HG03066 (cell line): ENCODE measurements around the gene ZNF528.

Source experiments
- ATAC-seq: cut with Tn5 transposase; IDR thresholded peaks from one replicate; pipeline ENCODE4 v1.9.1; 2021; ENCODE audit warnings: low read depth; ENCODE audit not compliant: unreplicated experiment

The ZNF528 gene

DNA sequence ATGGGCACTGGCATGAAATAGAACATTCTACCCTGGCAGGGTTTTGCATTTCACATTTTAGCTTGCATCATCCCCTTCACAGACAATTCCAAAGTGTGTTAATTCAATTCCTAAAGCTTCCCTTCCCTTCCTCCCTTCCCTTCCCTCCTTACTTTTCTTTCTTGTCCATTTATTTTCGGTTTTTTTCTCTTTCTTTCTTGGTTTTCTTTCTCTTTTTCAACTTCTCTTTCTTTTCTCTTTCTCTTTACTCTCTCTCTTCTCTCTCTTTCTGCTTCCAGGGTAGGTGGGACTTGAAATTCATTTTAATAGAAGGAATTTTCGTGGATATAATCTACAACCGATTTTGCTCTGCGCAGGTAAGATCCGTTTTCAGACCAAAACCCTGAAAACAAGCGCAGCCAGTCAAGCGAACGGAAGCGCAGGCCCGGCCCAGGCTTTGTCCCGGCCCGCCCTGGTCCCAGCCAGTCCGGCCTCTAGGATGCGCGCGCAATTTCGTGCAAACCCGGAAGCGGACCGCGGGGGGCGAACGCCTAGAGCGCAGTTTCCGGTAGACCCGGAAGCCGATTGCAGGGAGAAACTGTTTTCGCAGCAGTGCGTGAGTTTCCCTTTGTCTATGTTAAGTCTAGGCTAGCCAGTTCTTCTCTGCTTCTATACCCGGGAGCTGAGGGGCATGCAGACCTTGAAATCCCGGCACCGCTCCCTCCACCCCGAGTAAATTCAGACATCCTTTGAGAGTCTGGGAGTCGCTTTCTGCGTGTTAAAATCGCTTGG, at the start of gene ZNF528:
Gene ZNF528, plus strand, starts transcription at position 540 of the 771 bp plus-strand sequence. CDS start 4,165 bp downstream, outside the sequence.
- no peak for ATAC-seq

DNA sequence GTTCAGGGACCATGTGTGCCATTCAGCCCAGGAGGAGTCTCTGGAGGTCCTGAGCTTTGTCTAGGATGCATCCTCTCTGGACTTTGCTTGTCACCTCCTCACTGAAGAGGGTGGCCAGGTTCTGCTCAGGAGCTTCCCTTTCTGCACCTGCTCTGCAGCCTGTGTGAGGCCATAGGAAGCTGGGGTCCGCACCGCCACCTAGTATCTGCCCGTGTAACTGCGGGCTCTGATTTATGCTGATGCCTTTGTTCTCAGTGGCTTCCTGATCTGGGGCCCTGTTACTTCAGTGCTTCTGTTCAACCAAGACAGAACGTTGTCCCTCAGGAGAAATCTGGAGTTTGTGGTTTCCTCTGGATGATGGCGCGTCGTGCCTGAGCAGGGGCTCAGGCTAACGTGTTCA, 46.1 kb upstream of the ZNF528 start:
- ATAC-seq = no peak

DNA sequence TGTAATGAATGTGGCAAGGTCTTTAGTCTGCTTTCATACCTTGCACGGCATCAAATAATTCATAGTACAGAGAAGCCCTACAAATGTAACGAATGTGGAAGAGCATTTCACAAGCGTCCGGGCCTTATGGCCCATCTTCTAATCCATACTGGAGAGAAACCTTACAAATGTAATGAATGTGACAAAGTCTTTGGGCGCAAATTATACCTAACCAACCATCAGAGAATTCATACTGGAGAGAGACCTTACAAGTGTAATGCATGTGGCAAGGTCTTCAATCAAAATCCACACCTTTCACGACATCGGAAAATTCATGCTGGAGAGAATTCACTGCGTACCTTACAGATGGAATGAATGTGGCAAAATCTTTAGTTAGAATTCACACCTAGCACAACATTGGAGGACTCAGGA, 31.2 kb upstream of the ZNF528 start:
- ATAC-seq = no peak

DNA sequence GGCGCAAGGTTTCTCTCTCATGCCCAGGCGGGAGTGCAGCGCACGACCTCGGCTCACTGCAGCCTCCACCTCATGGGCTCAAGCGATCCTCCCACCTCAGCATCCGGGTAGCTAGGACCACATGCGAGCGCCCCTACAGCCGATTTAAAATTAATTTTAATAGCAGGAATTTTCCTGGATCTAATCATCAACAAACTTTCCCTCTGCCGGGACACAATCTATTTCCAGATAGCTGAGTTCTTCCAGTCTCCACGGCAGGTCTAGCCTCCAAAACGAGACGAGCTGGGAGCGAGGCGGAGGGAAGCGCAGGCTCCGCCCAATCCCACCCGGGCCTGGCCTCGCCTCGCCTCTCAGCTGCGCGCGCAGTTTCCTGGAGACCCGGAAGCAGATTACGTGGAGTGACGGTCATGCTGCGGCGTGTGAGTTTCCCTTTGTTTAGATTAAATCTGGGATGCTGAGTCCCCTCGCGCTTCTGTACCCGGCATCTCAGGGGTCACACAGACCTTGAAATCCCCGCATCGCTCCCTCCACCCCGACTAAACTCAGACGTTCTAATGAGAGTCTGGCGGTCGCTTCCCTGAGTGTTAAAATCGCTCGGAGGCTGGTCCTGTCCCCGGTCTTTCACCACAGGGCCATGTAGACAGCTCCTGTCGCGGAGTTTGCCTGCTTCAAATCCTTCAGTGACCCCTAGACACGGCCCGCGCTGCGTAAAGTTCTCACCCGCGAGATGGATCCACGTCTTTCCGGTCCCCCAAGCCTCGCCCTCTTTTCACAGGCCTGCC, 27.9 kb upstream of the ZNF528 start, which contains the start of gene ZNF880:
Gene ZNF880, plus strand, starts transcription at position 365 of the 782 bp plus-strand sequence. Its CDS starts 43 bp downstream, at position 408.
- peak; percentile 60 for ATAC-seq

DNA sequence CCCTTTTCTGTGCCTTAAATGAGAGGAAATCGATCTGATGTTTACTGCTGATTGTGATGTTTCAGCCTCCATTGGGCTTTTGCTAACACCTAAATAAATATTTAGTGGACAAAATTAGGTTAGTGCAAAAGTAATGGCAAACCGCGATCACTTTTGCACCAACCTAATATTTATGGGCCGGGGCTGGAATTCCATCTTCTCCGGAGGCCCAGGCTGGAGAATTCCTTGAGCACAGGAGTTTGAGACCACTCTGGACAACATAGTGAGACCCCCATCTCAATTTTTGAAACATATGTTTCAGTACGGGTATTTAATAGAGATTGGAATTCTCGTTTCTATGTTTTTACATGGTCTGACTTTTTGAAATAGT, 27.3 kb upstream of the ZNF528 start:
- ATAC-seq = no peak

DNA sequence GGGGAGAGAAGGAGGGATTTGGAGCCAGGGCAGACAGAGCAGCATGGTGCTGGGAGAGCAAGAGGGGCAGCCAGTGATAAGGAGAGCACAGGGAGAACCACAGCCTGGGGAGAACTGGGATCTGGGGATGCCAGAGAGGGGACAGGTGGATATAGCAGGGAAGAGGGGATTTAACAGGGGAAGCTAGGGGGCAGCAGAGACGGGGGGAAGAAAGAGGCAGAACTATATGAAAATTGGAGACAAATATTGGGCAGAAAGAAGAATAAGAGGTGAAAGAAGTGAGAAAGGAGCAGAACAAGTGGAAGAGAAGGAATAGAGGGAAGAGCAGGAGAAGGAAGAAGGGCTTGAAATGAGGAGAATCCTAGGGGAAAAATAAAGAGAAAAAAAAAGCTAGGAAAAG, 6.5 kb upstream of the ZNF528 start:
- no peak for ATAC-seq

DNA sequence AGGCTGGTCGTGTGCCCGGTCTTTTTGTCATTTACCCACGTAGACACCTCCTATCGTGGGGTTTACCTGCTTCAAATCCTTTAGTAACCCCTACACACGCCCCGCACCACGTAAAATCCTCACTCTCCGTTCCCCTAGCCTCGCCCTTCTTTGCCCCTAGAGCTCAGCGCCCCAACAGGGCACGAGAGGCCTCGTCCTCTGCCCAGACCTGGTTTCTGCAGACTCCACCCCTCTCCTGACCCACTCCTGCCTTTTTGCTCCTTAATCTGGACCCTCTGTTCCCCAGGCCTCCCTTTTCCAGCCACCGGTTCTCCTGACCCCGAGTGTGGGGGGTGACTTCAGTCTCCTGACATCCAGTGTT, 412 bp downstream of the ZNF528 start:
- no peak for ATAC-seq

DNA sequence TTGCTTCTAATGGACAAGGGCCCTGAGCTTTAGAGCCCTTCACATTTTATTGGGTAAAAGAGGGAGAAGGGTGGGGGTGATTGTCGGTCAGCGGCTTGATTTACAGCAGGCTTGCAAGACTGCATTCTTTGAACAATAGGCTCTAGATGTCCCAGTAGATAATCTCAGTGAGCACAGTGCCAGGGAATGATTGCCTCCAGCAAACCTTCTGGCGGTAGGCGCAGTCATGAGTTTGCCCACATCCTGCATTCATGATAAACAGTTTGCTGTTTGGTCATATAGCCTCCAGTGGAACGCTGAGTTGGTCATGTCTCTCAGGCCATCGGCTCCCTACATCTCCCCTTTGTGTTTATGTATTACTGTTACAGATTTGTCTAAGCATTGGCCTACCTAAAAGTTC, 12.6 kb downstream of the ZNF528 start:
- ATAC-seq = no peak

DNA sequence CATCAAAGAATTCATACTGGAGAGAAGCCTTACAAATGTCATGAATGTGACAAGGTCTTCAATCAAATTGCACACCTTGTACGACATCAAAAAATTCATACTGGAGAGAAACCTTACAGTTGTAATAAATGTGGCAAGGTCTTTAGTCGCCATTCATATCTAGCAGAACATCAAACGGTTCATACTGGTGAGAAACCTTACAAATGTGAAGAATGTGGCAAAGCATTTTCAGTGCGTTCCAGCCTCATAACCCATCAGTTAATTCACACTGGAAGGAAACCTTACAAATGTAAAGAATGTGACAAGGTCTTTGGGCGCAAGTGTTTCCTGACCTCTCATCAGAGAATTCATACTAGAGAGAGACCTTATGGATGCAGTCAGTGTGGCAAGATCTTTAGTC, 18.1 kb downstream of the ZNF528 start:
- no peak for ATAC-seq

DNA sequence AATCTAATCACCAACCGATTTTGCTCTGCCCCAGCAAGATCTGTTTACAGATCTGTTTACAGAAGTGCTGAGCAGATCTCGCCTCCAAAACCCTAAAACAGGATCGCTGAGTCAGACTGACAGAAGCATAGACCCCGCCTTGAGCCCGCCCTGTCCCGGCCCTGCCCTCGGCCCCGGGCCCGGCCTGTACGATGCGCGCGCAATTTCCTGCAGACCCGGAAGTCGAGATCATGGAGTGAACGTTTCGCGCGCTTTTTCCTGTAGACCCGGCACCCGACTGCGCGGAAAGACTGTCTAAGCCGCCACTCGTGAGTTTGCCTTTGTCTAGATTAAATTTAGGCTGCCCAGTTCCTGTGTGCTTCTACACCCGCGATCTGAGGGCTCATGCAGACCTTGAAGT, 31.3 kb downstream of the ZNF528 start, which contains the start of gene ZNF534:
Gene ZNF534, plus strand, starts transcription at position 212 of the 400 bp plus-strand sequence. CDS start 2,327 bp downstream, outside the sequence.
- no peak for ATAC-seq

DNA sequence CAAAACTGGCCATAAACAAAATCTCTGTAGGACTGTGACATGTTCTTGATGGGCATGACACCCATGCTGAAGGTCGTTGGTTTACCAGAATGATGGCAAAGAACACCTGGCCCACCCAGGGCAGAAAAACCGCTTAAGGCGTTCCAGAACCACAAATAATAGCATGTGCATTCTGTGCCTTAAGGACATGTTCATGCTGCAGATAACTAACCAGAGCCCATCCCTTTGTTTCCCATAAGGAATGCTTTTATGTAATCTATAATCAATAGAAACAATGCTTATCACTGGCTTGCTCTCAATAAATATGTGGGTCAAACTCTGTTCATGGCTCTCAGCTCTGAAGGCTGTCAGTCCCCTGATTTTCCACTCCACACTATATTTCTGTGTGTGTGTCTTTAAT, 44.5 kb downstream of the ZNF528 start:
- no peak for ATAC-seq

DNA sequence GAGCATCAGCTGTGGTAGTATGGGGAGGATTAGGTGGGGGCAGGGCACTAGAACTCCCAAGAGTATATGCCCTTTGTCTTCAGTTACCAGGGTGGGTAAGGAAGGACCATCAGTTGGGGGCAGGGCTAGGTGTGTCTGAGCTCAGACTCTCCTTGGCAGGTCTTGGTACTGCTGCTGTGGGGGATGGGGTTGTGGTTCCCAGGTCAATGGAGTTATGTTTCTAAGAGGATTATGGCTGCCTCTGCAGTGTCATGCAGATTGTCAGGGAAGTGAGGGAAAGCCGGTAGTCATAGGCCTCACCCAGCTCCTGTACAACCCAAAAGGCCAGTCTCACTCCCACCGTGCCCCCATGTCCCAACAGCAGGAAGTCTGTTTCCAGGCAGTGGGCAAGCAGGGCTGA, 46.9 kb downstream of the ZNF528 start:
- no peak for ATAC-seq

DNA sequence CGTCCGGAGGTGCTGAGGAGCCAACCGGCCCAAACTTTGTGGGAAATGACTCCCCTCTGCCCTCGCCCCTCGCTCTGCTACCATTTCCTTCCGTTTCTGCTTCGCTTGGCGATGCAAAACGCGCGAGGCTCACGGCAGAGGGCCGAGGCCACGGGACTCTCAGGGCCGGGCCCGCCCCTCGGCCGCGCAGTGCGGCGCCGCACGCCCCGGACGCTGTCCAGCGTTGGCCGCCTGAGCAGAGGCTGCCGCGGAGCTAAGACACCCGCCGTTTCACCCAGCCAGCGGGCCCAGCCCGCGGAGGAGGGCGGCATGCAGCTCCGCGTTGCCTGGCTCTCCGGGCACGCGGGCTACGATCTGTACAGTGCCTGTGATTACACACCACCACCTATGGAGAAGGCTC, 53.6 kb downstream of the ZNF528 start:
- no peak for ATAC-seq

DNA sequence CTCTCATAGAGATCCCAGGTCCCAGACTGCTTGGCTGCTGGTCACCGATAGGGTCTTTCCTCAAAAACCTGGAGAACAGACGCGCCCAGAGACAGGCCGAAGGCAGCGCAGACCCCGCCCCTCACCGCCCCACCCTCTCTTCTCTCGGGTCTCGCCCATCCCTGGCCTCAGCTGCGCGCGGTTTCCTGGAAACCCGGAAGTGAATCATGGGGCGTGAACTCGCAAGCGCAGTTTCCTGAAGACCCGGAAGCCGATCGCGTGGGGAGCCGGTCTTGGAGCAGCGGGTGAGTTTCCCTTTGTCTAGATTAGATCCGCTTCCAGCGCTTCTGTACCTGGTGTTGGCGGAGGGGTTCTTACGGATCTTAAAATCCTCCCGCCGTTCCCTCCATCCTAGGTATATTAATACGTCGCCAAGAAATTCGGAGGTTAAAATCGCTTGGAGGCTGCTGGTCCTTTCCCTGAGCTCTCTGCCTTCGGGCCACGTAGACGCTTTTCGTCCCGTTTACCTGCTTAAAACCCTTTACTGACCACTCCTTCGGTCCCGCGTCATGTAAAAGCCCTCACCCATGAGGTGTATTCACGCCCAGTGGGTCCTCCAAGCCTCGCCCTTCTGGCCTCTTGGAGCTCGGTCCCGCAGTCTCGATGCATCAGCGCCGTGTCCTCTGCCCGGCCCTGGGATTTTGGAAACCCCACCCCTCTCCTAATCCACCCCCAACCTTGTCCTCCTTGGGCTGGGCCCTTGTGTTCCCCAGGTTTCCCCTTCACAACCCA, 55.9 kb downstream of the ZNF528 start, which contains the start of gene ZNF578:
Gene ZNF578, plus strand, starts transcription at position 230 of the 771 bp plus-strand sequence. CDS start 48,293 bp downstream, outside the sequence.
- no peak for ATAC-seq

DNA sequence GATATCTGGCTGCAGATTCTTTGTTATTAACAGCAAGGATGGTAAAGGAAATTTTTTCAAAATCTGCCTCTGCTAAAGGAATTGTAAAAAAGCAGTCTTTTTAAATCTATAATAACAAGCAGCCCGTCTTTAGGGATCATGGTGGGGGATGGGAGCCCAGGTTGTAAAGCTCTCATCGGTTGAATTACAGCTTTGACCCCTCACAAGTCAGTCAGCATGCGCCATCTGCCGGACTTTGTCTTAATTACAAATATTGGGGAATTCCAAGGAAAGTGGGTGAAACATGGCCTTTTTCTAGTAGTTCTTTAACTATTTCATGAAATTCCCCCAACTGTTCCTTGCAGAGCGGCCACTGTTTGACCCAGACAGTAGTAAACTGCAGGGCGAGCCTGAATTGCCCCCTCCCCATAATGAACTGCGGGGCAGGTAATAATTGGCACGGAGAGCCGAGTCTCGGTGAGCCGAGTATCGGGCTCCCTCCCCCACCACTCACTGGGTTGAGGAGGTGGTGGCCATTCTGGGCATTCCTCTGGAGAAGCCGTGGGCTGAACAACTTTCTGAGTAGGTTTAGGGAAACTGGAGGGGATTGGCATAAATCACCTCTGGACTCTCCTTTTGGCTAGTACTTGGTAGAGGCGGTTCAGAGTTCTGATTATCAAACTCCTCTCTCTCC, 67.3 kb downstream of the ZNF528 start:
- no peak for ATAC-seq
